ENCODE results near the gene ARFGAP1.

Gene ARFGAP1

DNA sequence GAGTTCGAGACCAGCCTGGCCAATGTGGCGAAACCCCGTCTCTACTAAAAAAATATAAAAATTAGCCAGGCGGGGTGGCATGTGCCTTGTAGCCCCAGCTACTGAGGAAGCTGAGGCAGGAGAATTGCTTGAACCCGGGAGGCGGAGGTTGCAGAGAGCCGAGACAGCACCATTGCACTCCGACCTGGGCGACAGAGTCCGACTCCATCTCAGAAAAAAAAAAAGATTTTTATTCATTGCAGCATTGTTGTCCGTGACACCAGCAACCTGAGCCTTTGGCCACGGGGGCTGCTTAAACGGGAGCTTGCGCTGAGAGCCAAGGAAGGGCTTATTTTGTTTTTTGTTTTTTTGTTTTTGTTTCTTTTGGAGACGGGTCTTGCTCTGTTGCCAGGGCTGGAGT lies 7.3 kb downstream of the ARFGAP1 start:
- no peak for DNase-seq (ENCODE audit: low read depth)

DNA sequence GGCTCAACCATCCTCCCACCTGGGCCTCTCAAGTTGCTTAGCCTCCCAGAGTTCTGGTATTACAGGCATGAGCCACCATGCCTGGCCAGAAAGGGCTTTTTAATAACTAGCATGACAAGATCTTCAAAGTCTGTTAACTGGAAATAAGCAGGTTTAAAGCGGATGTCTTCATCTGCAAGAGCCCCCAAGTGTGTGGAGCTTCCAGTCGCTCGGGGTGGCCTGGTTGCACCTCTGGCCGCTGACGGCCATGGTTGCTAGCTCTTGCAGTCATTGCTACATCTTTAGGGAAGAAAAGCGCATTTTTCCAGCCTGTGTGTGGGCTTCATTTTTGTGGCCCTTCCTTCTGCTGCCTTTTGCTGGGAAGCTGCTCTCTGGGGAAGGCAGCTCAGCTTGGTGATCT lies 7.8 kb downstream of the ARFGAP1 start:
- DNase-seq (ENCODE audit: low read depth), result no peak

DNA sequence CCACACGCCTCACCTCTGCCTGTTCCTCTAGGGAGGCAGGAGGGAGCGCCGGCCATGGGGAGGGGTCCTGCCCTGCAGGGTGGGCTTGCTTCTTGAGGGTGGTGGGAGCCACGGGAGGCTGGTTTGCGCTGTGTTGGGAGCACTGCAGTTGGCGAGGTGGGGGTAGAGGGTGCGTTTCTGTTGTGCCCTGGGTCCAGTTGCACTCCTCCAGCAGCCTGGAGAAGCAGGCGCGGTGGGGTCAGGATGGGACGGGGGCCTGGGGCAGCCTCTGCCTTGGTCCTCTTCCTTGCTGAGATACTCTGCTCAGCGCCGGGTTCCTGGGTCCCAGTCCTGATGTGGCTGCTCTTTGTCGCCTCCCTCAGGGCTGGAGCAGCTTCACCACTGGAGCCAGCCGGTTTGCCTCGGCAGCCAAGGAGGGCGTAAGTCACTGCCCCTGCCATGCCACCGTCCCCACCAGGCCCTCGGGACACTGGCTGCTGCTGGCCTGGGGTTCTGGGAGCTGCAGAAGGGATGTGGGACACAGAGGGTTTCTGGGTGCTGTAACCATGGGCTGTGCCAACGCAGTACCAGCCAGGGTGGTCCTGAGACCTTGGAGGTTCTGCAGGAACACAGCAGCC lies 8.4 kb downstream of the ARFGAP1 start:
- DNase-seq (ENCODE audit: low read depth), result no peak

DNA sequence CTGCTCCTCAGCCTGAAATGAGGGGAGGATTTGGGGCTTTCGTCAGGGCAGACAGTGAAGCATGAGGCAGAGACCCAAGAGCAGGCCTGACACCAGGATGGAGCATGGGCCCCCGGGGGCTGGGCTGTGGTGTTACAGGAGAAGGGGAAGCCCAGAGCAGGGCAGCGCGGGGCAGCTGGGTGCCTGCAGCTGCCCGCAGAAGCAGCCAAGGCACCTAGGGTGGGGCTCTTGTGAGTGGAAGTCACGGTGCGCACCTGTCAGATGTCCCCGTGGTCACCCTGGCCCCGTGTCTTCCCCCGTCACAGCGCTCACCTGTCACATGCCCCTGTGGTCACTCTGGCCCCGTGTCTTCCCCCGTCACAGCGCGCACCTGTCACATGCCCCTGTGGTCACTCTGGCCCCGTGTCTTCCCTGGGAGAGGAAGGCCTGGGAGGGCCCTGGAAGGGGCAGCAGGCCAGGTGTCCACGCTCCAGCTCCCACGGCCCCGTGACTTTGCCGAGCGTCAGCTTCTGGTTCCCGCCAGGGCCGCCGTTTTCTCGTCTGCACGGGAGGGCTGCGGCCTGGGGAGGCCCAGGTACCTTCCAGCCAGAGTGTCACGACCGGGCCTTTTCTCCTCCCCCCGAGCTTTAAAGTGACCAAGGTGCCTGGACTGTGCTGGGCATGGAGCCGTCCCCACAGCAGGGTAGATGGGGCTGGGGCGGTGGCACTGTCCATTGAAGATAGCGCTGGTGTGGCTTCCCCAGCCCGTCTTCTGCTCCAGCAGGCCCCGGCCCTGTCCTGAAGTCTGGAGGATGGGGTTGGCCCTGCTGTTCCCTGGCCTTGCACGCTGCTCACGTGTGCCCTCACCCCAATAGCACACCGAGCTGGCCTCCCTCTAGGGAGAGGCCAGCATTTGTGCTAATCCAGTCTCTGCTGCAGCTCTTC lies 9.4 kb downstream of the ARFGAP1 start:
- no peak for DNase-seq (ENCODE audit: low read depth)

GRCh38 chr20:63282946-63283345 lies 10.3 kb downstream of the ARFGAP1 start:
- no peak for DNase-seq (ENCODE audit: low read depth)

DNA sequence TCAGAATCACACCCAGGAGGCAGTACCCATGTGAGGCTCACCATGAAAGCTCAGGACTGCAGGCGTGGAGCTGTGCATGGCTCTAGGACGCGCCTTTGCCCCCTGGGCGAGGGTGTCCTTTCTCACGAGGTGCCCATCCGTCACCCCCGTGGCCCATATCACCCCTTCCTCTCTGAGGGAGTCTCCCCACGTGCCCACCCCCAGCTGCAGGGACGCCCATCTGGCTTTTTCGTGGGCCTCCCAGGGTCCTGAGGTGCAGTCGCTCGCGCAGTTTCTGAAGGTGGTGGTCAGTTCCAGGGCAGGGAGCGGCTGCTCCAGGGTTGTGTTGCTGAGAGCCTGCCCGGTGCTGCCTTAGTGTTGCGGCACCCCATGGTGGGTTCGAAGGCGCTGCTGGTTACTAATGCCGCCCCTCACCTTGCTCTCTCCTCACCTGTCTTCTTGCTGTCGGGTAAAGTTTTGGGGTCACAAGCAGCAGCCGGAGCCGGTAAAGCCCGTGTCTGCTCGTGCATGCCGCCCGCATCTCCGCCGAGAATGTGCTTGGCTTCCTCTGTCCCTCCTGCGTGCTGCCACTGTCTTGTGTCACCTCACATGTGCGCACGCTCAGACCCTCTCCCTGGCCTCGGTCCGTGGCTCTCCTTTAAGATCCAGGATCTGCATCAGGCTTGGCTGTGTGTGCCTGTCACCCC lies 10.9 kb downstream of the ARFGAP1 start:
- DNase-seq (ENCODE audit: low read depth), result no peak

- no peak for DNase-seq (ENCODE audit: low read depth)
Measured at GRCh38 chr20:63284083-63284440, 11.4 kb downstream of the ARFGAP1 start.

GRCh38 chr20:63284544-63284949 lies 11.9 kb downstream of the ARFGAP1 start:
- DNase-seq (ENCODE audit: low read depth), result no peak

GRCh38 chr20:63284981-63285524 lies 12.4 kb downstream of the ARFGAP1 start:
- no peak for DNase-seq (ENCODE audit: low read depth)

- no peak for DNase-seq (ENCODE audit: low read depth)
Measured at GRCh38 chr20:63285636-63286615, 13.3 kb downstream of the ARFGAP1 start.

DNA sequence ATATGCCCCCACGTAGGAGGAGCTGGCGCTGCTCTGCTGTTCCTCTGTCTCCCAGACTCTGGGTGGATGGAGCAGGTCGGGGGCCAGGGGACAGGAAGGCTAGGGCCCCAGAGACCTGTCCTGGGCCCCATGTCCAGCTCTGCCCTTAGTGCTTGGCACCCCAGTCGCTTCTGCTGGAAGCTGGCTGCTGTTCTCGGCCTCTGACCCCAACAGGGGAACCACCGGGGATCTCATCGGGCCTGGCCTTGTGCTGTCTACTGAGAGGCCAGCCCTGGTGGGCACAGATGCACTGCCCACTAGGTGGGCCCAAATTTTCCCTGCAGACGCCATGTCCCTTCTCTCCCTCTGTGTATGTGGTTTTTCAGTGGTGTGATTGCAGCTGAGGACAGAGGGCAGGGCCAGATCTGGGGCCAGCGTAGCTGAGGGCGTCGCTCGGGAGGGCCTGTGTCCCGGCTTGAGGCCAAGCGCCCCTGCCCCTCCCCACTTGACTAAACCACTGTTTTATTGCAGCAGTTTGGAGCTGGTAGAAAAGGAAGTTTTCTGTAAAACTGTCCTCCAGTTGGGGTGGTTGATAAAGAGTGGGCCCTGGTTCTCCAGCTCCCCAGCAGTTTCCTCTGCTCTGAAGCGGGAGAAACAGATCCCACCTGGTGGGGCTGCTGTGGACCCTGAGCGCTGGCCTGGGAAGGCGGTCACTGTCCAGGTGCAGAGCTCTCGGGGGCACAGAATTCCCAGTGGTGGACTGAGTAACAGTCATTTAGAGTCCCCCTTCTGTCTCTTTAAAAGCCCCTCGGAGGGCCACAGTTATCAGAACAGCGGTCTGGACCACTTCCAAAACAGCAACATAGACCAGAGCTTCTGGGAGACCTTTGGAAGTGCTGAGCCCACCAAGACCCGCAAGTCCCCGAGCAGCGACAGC lies 14.4 kb downstream of the ARFGAP1 start:
- DNase-seq (ENCODE audit: low read depth), result no peak

DNA sequence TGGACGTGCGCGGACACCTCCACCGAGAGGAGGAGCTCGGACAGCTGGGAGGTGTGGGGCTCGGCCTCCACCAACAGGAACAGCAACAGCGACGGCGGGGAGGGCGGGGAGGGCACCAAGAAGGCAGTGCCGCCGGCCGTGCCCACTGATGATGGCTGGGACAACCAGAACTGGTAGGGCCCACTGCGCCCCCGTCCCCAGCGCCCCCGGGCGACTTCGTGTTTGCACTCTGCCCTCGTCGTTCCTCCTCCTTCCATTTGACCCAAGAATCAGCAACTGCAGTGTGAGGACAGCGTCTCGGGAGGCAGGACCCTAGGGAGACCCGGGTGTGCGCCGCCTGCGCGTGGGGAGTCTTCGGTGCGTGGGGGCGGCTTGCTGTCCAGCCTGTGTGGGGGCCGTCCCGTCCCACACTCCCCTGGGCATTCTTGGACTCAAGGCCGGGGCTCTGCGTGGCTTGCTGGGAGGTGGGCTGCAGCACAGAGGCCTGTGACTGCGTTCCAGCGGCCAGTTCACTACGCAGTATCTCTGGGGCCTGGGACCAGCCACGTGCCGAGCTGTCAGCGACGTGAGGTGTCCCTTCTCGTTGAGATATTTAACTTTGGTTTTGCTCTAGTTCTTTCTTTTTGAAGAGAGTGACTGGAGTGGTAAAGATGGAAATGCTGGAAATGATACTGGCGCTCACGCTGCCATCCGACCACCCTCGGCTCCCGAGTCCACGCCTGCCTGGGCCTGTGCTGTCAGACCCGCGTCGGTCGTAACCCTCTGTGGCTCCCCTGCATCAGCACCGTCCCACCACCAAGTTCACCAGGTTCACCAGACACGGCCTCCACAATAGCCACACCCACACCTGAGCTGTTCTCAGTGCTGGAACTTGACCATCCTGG lies 15.3 kb downstream of the ARFGAP1 start:
- no peak for DNase-seq (ENCODE audit: low read depth)

- no peak for DNase-seq (ENCODE audit: low read depth)
Measured at GRCh38 chr20:63288581-63289251, 16.1 kb downstream of the ARFGAP1 start.

- no peak for DNase-seq (ENCODE audit: low read depth)
Measured at GRCh38 chr20:63289311-63290135, 16.9 kb downstream of the ARFGAP1 start.

GRCh38 chr20:63290136-63290676 lies 17.6 kb downstream of the ARFGAP1 start:
- no peak for DNase-seq (ENCODE audit: low read depth)

- DNase-seq (ENCODE audit: low read depth), result peak; percentile 50
Measured at GRCh38 chr20:63290677-63291472, 18.3 kb downstream of the ARFGAP1 start.

DNA sequence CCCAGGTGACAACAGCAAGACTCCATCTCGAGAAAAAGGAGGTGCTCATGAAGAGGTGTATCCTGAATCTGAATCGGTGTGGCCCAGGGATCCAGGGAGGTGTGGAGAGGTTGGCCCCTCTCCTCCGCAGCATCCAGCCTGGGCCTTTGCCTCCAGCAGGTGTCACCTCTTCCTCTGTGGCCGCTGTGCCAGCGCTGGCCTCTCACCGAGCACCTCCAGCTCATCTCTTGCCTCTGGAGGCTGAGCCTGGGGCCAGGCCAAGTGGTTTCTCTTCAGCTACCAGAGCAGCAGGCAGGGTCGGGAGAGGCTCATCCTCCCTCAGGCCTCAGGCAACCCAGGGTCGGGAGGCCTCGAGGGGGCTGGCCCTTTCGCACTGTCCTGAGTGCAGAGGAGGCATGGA lies 19.2 kb downstream of the ARFGAP1 start:
- DNase-seq (ENCODE audit: low read depth), result no peak
